Measurements from ENCODE around the gene MAEA. TPM values are rescaled to one million over a fixed set of nuclear protein-coding genes. Genes with fewer than 3 reads are reported as not detected.
"Not testable (repeated sequence)": the region's sequence is repeated elsewhere in the genome, so short reads cannot be mapped to it uniquely, and the experiment has no call there.

The MAEA gene
- total RNA-seq, 1 donor from 2014 or later: 61.3 TPM

GRCh38 chr4:1283711-1284110, 6.0 kb upstream of the MAEA start:
- Mint-ChIP-seq H3K4me3 (no peak overlapping the region), H3K27me3 (no peaks in the 10 kb centered on the region)
- DNase-seq: peak; percentile 49

GRCh38 chr4:1285151-1285789, 4.4 kb upstream of the MAEA start:
- peak; percentile 55 for DNase-seq
- Mint-ChIP-seq H3K9me3 (peaks cover 4% of the 10 kb centered on the region), H3K36me3 (ENCODE audit: low read depth) (no peaks in the 10 kb centered on the region), H3K27ac (no peak overlapping the region), H3K27me3 (no peaks in the 10 kb centered on the region), H3K4me1 (peaks cover 4% of the 10 kb centered on the region), H3K4me3 (no peak overlapping the region)
- intact Hi-C loops (cut with micrococcal nuclease): no loop called here

More at GRCh38 chr4:1283711-1284110, 6.0 kb upstream of the MAEA start:
- intact Hi-C loops (cut with micrococcal nuclease): no loop called here
- Mint-ChIP-seq H3K27ac (no peak overlapping the region), H3K36me3 (ENCODE audit: low read depth) (no peaks in the 10 kb centered on the region), H3K9me3 (peaks cover 4% of the 10 kb centered on the region), H3K4me1 (peaks cover 4% of the 10 kb centered on the region)

GRCh38 chr4:1285790-1286553, 3.7 kb upstream of the MAEA start:
- peaks cover 8% of the 10 kb centered on the region for H3K4me1 Mint-ChIP-seq
- DNase-seq: peak; percentile 83
- intact Hi-C loops (cut with micrococcal nuclease): no loop called here
- H3K27ac Mint-ChIP-seq: no peak overlapping the region
- no peaks in the 10 kb centered on the region for H3K27me3 Mint-ChIP-seq
- no peaks in the 10 kb centered on the region for H3K36me3 Mint-ChIP-seq (ENCODE audit: low read depth)
- no peak overlapping the region for H3K4me3 Mint-ChIP-seq
- peaks cover 4% of the 10 kb centered on the region for H3K9me3 Mint-ChIP-seq

- Mint-ChIP-seq H3K9me3 (peaks cover 4% of the 10 kb centered on the region), H3K4me1 (peaks cover 26% of the 10 kb centered on the region), H3K27ac (peak overlapping the region; percentile 90), H3K27me3 (no peaks in the 10 kb centered on the region), H3K4me3 (peak overlapping the region; percentile 85), H3K36me3 (ENCODE audit: low read depth) (peaks cover 9% of the 10 kb centered on the region)
- no peak for DNase-seq
- intact Hi-C loops (cut with micrococcal nuclease): loop anchor here (1.0 kb wide), 4 partner anchors 40 to 158 kb away; partner anchors contain the start of gene UVSSA
These were observed 905 bp upstream of the MAEA start for GRCh38 chr4:1288786-1289185.

GRCh38 chr4:1290165-1290977, 680 bp downstream of the MAEA start:
- H3K27ac Mint-ChIP-seq: peak overlapping the region; percentile 88
- H3K27me3 Mint-ChIP-seq: no peaks in the 10 kb centered on the region
- peak overlapping the region; percentile 95 for H3K4me3 Mint-ChIP-seq
- peak; percentile 76 for DNase-seq
- H3K36me3 Mint-ChIP-seq (ENCODE audit: low read depth): peaks cover 11% of the 10 kb centered on the region
- intact Hi-C loops (cut with micrococcal nuclease): no loop called here
- peaks cover 4% of the 10 kb centered on the region for H3K9me3 Mint-ChIP-seq
- peaks cover 28% of the 10 kb centered on the region for H3K4me1 Mint-ChIP-seq

GRCh38 chr4:1291091-1291490, 1.4 kb downstream of the MAEA start:
- peaks cover 4% of the 10 kb centered on the region for H3K9me3 Mint-ChIP-seq
- peak overlapping the region; percentile 95 for H3K4me3 Mint-ChIP-seq
- H3K36me3 Mint-ChIP-seq (ENCODE audit: low read depth): peaks cover 11% of the 10 kb centered on the region
- H3K27ac Mint-ChIP-seq: peak overlapping the region; percentile 37
- H3K27me3 Mint-ChIP-seq: no peaks in the 10 kb centered on the region
- H3K4me1 Mint-ChIP-seq: peaks cover 29% of the 10 kb centered on the region
- intact Hi-C loops (cut with micrococcal nuclease): no loop called here
- no peak for DNase-seq

- H3K4me1 Mint-ChIP-seq: peaks cover 33% of the 10 kb centered on the region
- H3K36me3 Mint-ChIP-seq (ENCODE audit: low read depth): peaks cover 18% of the 10 kb centered on the region
- H3K9me3 Mint-ChIP-seq: no peaks in the 10 kb centered on the region
- peak overlapping the region; percentile 67 for H3K27ac Mint-ChIP-seq
- H3K4me3 Mint-ChIP-seq: peak overlapping the region; percentile 95
- H3K27me3 Mint-ChIP-seq: no peaks in the 10 kb centered on the region
- no peak for DNase-seq
- intact Hi-C loops (cut with micrococcal nuclease): no loop called here
These were observed 2.5 kb downstream of the MAEA start for GRCh38 chr4:1291996-1292702.

- DNase-seq; H3K27me3 Mint-ChIP-seq; H3K4me3 Mint-ChIP-seq; intact Hi-C loops (cut with micrococcal nuclease); H3K9me3 Mint-ChIP-seq: not testable (repeated sequence)
- peak overlapping the region; percentile 67 for H3K27ac Mint-ChIP-seq
- peaks cover 21% of the 10 kb centered on the region for H3K36me3 Mint-ChIP-seq (ENCODE audit: low read depth)
- H3K4me1 Mint-ChIP-seq: peaks cover 33% of the 10 kb centered on the region
These were observed 3.0 kb downstream of the MAEA start for GRCh38 chr4:1292703-1293011.

- Mint-ChIP-seq H3K36me3 (ENCODE audit: low read depth) (peaks cover 26% of the 10 kb centered on the region), H3K4me3 (no peak overlapping the region), H3K9me3 (no peaks in the 10 kb centered on the region), H3K4me1 (peaks cover 31% of the 10 kb centered on the region), H3K27ac (no peak overlapping the region), H3K27me3 (no peaks in the 10 kb centered on the region)
- DNase-seq: no peak
- intact Hi-C loops (cut with micrococcal nuclease): no loop called here
These were observed 3.8 kb downstream of the MAEA start for GRCh38 chr4:1293531-1293941.

GRCh38 chr4:1293991-1294390, 4.3 kb downstream of the MAEA start:
- Mint-ChIP-seq H3K27ac (no peak overlapping the region), H3K4me1 (peaks cover 29% of the 10 kb centered on the region), H3K27me3 (no peaks in the 10 kb centered on the region), H3K4me3 (no peak overlapping the region), H3K36me3 (ENCODE audit: low read depth) (peaks cover 27% of the 10 kb centered on the region), H3K9me3 (no peaks in the 10 kb centered on the region)
- intact Hi-C loops (cut with micrococcal nuclease): no loop called here
- no peak for DNase-seq

- no peak overlapping the region for H3K4me3 Mint-ChIP-seq
- H3K4me1 Mint-ChIP-seq: peaks cover 29% of the 10 kb centered on the region
- intact Hi-C loops (cut with micrococcal nuclease): no loop called here
- H3K9me3 Mint-ChIP-seq: no peaks in the 10 kb centered on the region
- no peak overlapping the region for H3K27ac Mint-ChIP-seq
- peaks cover 31% of the 10 kb centered on the region for H3K36me3 Mint-ChIP-seq (ENCODE audit: low read depth)
- no peak for DNase-seq
- H3K27me3 Mint-ChIP-seq: no peaks in the 10 kb centered on the region
These were observed 4.7 kb downstream of the MAEA start for GRCh38 chr4:1294424-1294823.

- DNase-seq: no peak
- Mint-ChIP-seq H3K4me1 (peaks cover 29% of the 10 kb centered on the region), H3K4me3 (no peak overlapping the region), H3K27ac (no peak overlapping the region), H3K27me3 (no peaks in the 10 kb centered on the region), H3K36me3 (ENCODE audit: low read depth) (peaks cover 35% of the 10 kb centered on the region), H3K9me3 (no peaks in the 10 kb centered on the region)
- intact Hi-C loops (cut with micrococcal nuclease): no loop called here
These were observed 5.2 kb downstream of the MAEA start for GRCh38 chr4:1294891-1295290.

GRCh38 chr4:1295405-1296055, 5.8 kb downstream of the MAEA start:
- H3K36me3 Mint-ChIP-seq (ENCODE audit: low read depth): peaks cover 41% of the 10 kb centered on the region
- no peaks in the 10 kb centered on the region for H3K9me3 Mint-ChIP-seq
- no peaks in the 10 kb centered on the region for H3K27me3 Mint-ChIP-seq
- H3K4me3 Mint-ChIP-seq: no peak overlapping the region
- intact Hi-C loops (cut with micrococcal nuclease): no loop called here
- peaks cover 27% of the 10 kb centered on the region for H3K4me1 Mint-ChIP-seq
- H3K27ac Mint-ChIP-seq: no peak overlapping the region
- DNase-seq: no peak

Data from activated CD4-positive, alpha-beta T cell treated with anti-CD3 and anti-CD28 coated beads, Interleukin-2, amount 10 ng/mL, durations not matched to agents 24 days and 14 days (primary cell).